HG03135 (cell line): ENCODE measurements around the gene CCDC71L.

Experiments used
- ATAC-seq: cut with Tn5 transposase; IDR thresholded peaks from one replicate; pipeline ENCODE4 v1.9.1; 2021; ENCODE audit warnings: mild to moderate bottlenecking, moderate library complexity; ENCODE audit not compliant: unreplicated experiment

CCDC71L gene

GRCh38 chr7:106659166-106659962, 1.6 kb downstream of the CCDC71L start:
- no peak for ATAC-seq

- no peak for ATAC-seq
These were observed 2.4 kb downstream of the CCDC71L start for GRCh38 chr7:106658316-106659165.

GRCh38 chr7:106657085-106657991, 3.6 kb downstream of the CCDC71L start:
- no peak for ATAC-seq

GRCh38 chr7:106655703-106656498, 5.1 kb downstream of the CCDC71L start:
- ATAC-seq: no peak

GRCh38 chr7:106653488-106653887, 7.5 kb downstream of the CCDC71L start:
- no peak for ATAC-seq

DNA sequence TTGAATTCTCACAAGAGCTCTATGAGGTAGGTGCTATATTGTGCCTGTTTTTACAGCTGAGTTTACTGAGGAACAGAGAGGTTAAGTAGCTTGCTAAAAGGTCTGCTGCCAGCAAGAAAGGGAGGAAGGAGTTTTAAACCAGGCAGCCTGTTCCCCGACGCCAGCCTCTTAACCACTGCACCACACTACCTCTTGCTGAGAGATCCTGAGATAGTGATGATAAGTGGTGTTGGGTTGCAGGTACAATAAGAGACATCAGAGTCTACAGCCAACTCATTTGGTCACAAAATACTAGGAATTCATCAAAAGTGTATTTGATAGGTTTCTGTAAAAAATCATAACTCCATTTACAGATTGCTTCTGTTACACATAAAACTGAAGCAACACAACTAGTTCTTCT, 8.0 kb downstream of the CCDC71L start:
- ATAC-seq: no peak

DNA sequence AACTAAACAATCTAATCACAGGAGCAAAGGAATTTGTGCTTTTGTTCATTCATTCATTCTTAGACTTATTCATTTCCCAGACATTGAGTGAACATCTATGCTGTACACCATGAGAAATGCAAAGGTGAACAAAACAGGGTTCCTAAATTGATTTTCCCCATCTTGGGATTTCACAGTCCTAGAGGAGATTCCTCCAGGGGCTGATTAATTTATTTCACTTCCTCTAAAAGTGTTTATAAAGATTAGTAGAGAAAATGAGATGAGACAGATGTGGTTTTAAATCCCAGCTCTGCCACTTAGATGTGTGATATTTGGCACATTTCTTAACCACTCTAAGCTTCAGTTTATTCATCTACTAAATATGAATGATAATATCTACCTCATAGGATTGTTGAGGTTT, 8.9 kb downstream of the CCDC71L start:
- ATAC-seq: no peak

- no peak for ATAC-seq
These were observed 14.7 kb downstream of the CCDC71L start for GRCh38 chr7:106646256-106646655.

- no peak for ATAC-seq
These were observed 16.0 kb downstream of the CCDC71L start for GRCh38 chr7:106644999-106645398.

DNA sequence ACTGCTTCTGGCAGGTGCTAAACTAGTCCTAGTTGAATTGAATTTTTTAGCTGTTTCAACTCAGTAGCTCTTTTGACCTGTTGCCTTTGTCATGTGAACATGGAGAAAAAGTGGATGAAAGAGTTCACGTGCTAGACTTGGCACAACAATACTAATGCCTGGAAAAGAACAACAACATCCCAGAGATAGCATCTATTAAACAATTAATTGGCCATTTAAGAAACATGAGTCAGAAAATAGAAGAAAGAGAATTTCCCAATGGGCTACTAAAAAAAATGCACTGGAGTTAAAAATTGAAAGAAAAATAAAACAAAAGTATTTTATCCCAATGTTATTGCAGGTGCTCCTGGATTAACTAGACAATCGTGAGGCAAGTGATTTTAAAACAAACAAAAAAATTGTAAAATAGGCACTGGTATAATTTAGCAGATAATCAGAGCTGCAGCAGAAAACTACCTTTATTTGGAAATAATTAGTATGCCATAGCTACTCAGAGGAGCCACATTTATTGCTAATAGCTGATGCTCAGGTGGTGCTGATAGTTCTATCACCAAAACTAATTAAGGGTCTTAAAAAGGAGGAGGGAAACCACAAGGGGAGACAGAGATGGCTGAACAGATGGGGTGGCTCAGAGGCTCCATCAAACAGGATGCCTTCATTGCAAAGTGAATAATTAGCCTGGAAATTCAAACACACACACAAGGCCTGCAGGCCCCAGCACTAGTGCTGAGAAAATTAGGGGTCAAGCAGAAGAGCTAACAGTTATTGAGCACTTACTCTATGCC, 17.6 kb downstream of the CCDC71L start:
- ATAC-seq: no peak

GRCh38 chr7:106641416-106641815, 19.5 kb downstream of the CCDC71L start:
- ATAC-seq: no peak

DNA sequence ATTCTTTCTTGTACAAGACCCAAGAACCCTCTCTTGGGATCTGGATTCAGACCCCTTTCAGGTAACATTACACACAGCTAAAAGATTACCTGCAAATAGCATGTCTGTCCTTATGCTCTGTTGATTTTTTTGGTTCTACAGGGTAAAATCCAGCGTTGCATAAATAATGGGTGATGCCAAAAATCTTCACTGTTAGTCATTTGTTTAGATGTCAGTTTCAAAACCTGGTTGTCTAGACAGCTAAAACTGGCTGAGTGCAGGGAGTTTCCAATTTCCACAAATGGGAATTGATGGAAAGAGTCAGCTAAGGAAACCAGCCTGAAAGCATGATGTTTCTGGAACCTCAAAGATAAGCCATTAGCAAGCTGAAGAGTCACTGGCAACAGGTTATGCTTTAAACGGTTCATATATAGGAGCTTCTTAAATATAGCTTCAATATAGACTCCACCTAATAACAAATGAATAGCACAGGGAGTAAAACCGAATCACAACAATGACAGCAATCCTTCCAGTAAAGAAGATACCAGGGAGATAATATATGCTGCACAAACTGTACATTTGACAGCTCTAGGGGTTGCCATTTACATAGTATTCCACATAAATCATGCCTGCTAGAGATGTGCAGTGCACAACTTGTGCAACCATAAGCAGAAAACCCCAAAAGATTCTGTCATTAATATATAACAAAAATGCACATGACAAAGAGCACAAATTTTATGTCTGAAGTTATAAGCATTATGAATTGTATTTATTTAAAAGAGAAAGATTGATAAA, 20.4 kb downstream of the CCDC71L start:
- ATAC-seq: no peak

- ATAC-seq: no peak
These were observed 21.3 kb downstream of the CCDC71L start for GRCh38 chr7:106639476-106640334.

DNA sequence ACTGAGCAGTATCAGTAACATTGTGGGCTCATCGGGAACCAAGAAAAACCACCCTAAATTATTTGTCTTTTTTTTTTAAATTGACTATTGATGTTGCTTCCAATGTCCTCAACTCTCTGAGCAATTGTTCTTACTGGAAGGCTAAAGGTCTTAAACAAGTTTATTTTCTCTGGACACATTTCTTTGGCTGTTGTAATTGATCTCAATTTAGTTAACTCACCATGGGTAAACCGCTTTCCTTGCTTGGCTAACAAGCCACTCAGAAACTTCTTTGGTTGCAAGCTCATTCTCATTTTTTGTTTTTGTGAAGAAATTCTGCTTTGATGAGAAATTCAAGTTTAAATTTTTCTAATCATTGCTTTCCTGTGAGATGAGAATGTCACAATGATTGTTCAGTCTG, 25.5 kb downstream of the CCDC71L start:
- ATAC-seq: no peak

DNA sequence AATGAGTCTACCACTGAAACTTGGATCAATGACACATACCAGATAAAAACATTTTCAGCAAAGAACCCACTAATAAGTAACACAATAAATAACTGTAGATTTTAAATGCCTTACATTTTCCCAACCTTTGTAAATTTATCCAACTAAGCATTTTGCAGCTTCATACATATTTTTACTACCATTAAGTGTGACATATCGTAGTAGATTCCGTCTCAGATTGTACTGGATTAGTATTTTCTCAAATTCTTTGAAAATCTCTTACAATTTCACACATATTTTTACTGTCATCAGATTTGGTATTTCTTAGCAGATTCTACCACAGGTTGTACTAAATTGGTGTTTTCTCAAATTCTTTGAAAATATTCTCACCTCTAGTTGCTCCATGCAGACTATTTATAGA, 26.0 kb downstream of the CCDC71L start:
- no peak for ATAC-seq

DNA sequence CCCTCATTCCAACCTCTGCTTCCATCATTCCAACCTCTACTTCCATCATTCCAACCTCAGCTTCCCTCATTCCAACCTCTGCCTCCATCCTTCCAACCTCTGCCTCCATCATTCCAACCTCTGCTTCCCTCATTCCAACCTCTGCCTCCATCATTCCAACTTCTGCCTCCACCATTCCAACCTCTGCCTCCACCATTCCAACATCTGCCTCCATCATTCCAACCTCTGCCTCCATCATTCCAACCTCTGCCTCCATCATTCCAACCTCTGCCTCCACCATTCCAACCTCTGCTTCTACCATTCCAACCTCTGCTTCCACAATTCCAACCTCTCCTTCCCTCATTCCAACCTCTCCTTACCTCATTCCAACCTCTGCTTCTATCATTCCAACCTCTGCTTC, 30.3 kb downstream of the CCDC71L start:
- no peak for ATAC-seq

DNA sequence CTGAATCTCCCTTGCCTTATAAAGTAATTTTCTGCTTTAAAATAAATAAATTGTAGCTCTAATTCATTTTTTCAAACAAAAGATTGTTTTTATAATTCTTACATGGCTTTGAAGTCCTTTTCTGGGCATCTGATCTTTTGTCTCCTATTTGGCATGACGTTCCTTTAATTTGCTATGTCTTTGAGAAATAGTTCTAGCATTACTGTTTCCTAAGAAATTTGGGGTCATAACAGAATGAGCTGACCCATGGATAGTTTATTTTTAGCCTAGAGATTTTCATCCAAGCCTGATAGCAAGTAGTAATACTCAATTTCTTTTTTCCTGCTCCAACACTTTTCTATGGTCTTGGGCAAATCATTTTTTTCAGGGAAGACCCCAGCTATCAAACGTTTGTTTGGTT, 31.4 kb downstream of the CCDC71L start:
- ATAC-seq: no peak
